H9 (cell line): ENCODE results near the gene MGLL. TPM values are rescaled to one million over a fixed set of nuclear protein-coding genes. Genes with fewer than 3 reads are reported as not detected.

Source experiments
- DNase-seq: peaks from one replicate; pipeline ENCODE4 v3.0.0-alpha.2; 2017
- H2AFZ ChIP-seq: one replicate; pipeline ENCODE4 v1.6.1; 2013; ENCODE audit warnings: mild to moderate bottlenecking, low read length, control low read depth, moderate library complexity
- H2AK5ac ChIP-seq: 2 replicates; pipeline ENCODE4 v1.6.1; 2013; ENCODE audit warnings: low read length, control low read depth, mixed read lengths; ENCODE audit not compliant: insufficient read length
- H2BK120ac ChIP-seq: one replicate; pipeline ENCODE4 v1.6.1; 2013; ENCODE audit warnings: low read depth, mild to moderate bottlenecking, low read length, control low read depth, inconsistent platforms; ENCODE audit not compliant: poor library complexity, severe bottlenecking
- H2BK12ac ChIP-seq: 2 replicates; pipeline ENCODE4 v1.6.1; 2013; ENCODE audit warnings: low read length, control low read depth, mixed read lengths, low read depth; ENCODE audit not compliant: insufficient read length
- H2BK15ac ChIP-seq: 2 replicates; pipeline ENCODE4 v1.6.1; 2013; ENCODE audit warnings: low read depth, low read length, control low read depth
- H2BK20ac ChIP-seq: one replicate; pipeline ENCODE4 v1.6.1; 2013; ENCODE audit warnings: low read depth, mild to moderate bottlenecking, low read length, control low read depth, inconsistent platforms; ENCODE audit not compliant: poor library complexity, severe bottlenecking
- H2BK5ac ChIP-seq: 2 replicates; pipeline ENCODE4 v1.6.1; 2013; ENCODE audit warnings: low read length, control low read depth, mixed read lengths; ENCODE audit not compliant: insufficient read length
- H3K14ac ChIP-seq: 2 replicates; pipeline ENCODE4 v1.6.1; 2013; ENCODE audit warnings: low read length, control low read depth; ENCODE audit not compliant: insufficient read depth
- H3K18ac ChIP-seq: 2 replicates; pipeline ENCODE4 v1.6.1; 2013; ENCODE audit warnings: low read depth, mild to moderate bottlenecking, mixed read lengths, low read length, control low read depth; ENCODE audit not compliant: insufficient read length
- H3K23ac ChIP-seq: 2 replicates; pipeline ENCODE4 v1.6.1; 2013; ENCODE audit warnings: low read length, control low read depth, mixed read lengths, low read depth; ENCODE audit not compliant: insufficient read length
- H3K23me2 ChIP-seq: 2 replicates; pipeline ENCODE4 v1.6.1; 2013; ENCODE audit warnings: low read depth, mild to moderate bottlenecking, mixed read lengths, low read length, control low read depth; ENCODE audit not compliant: insufficient read length, poor library complexity, severe bottlenecking
- H3K27ac ChIP-seq: 2 replicates; pipeline ENCODE4 v1.5.1; 2013; ENCODE audit warnings: low read length, control low read depth, mixed read lengths, low read depth; ENCODE audit not compliant: insufficient read length
- H3K27me3 ChIP-seq: 2 replicates; pipeline ENCODE4 v1.6.1; 2013; ENCODE audit warnings: low read length, control low read depth, inconsistent platforms; ENCODE audit not compliant: insufficient read depth
- H3K4ac ChIP-seq: 2 replicates; pipeline ENCODE4 v1.6.1; 2013; ENCODE audit warnings: low read depth, mild to moderate bottlenecking, control low read depth, inconsistent platforms, low read length, moderate library complexity
- H3K4me1 ChIP-seq: 2 replicates; pipeline ENCODE4 v1.6.1; 2013; ENCODE audit warnings: low read length, control low read depth, inconsistent platforms; ENCODE audit not compliant: insufficient read depth
- H3K4me2 ChIP-seq: 2 replicates; pipeline ENCODE4 v1.6.1; 2013; ENCODE audit warnings: low read length, control low read depth, mixed read lengths; ENCODE audit not compliant: insufficient read length, insufficient read depth
- H3K56ac ChIP-seq: 2 replicates; pipeline ENCODE4 v1.6.1; 2013; ENCODE audit warnings: low read depth, mild to moderate bottlenecking, mixed read lengths, low read length, control low read depth; ENCODE audit not compliant: insufficient read length
- H3K79me1 ChIP-seq: 2 replicates; pipeline ENCODE4 v1.6.1; 2013; ENCODE audit warnings: low read depth, mild to moderate bottlenecking, moderate library complexity, low read length, control low read depth, inconsistent platforms; ENCODE audit not compliant: insufficient read depth, poor library complexity, severe bottlenecking
- H3K79me2 ChIP-seq: 2 replicates; pipeline ENCODE4 v1.6.1; 2013; ENCODE audit warnings: low read length, control low read depth, inconsistent platforms; ENCODE audit not compliant: insufficient read depth
- H3K9ac ChIP-seq: 2 replicates; pipeline ENCODE4 v1.6.1; 2013; ENCODE audit warnings: low read length, control low read depth, mixed read lengths; ENCODE audit not compliant: insufficient read length; ENCODE audit errors: extremely low read depth
- H3K9me3 ChIP-seq: one replicate; pipeline ENCODE4 v1.6.1; 2013; ENCODE audit warnings: low read depth, low read length, inconsistent platforms; ENCODE audit not compliant: control insufficient read depth
- H3T11ph ChIP-seq: one replicate; pipeline ENCODE4 v1.6.1; 2013; ENCODE audit warnings: mild to moderate bottlenecking, low read length, control low read depth, inconsistent platforms
- H4K20me1 ChIP-seq: one replicate; pipeline ENCODE4 v1.6.1; 2013; ENCODE audit not compliant: control insufficient read depth, insufficient read length, insufficient read depth
- H4K5ac ChIP-seq: 2 replicates; pipeline ENCODE4 v1.6.1; 2013; ENCODE audit warnings: low read depth, mild to moderate bottlenecking, mixed read lengths, low read length, control low read depth; ENCODE audit not compliant: insufficient read length
- H4K8ac ChIP-seq: replicated peaks from 2 replicates; pipeline ENCODE4 v1.6.1; 2013; ENCODE audit warnings: low read length, control low read depth, mixed read lengths, low read depth; ENCODE audit not compliant: insufficient read length
- H4K91ac ChIP-seq: 2 replicates; pipeline ENCODE4 v1.6.1; 2013; ENCODE audit warnings: low read depth, mild to moderate bottlenecking, moderate library complexity, mixed read lengths, low read length, control low read depth; ENCODE audit not compliant: insufficient read length
- H3K27ac Mint-ChIP-seq, 3 experiments: 2 replicates in 2 of 3; 3 replicates in 1 of 3; pipeline ENCODE4 v1.8.0; 2020 to 2021; ENCODE audit warnings: mixed read lengths in 3 of 3, mild to moderate bottlenecking in 1 of 3, moderate library complexity in 1 of 3
- H3K27me3 Mint-ChIP-seq: 2 replicates; pipeline ENCODE4 v1.8.0; 2021; ENCODE audit warnings: low read depth, mild to moderate bottlenecking, moderate library complexity, mixed read lengths
- H3K36me3 Mint-ChIP-seq, 3 experiments: 2 replicates in 2 of 3; 3 replicates in 1 of 3; pipeline ENCODE4 v1.8.0; 2020 to 2021; ENCODE audit warnings: low read depth in 3 of 3, mixed read lengths in 3 of 3; ENCODE audit not compliant: insufficient read depth in 1 of 3
- H3K4me1 Mint-ChIP-seq, 2 experiments: 2 replicates each; pipeline ENCODE4 v1.8.0; 2020; ENCODE audit warnings: mixed read lengths in 2 of 2
- H3K4me3 Mint-ChIP-seq, 2 experiments: 2 replicates in 1 of 2; 3 replicates in 1 of 2; pipeline ENCODE4 v1.8.0; 2020 to 2021; ENCODE audit warnings: mild to moderate bottlenecking in 2 of 2, mixed read lengths in 2 of 2, moderate library complexity in 1 of 2
- H3K9me3 Mint-ChIP-seq, 2 experiments: 2 replicates in 1 of 2; 3 replicates in 1 of 2; pipeline ENCODE4 v1.8.0; 2020; ENCODE audit warnings: mild to moderate bottlenecking in 2 of 2, mixed read lengths in 2 of 2, moderate library complexity in 1 of 2
- WGBS: extraction: QIAGEN DNeasy Blood & Tissue Kit; methylation state at CpG from one replicate; pipeline ENCODE4 v1.1.7; 2013; ENCODE audit warnings: missing lambda C conversion rate, low lambda C conversion rate, mixed read lengths; ENCODE audit not compliant: insufficient read length; ENCODE audit errors: extremely low coverage; 5-methylcytosine and 5-hydroxymethylcytosine counted together
- total RNA-seq: library from RNA; stranded (reverse); gene quantifications from 2 replicates; pipeline ENCODE4 v1.2.1, GENCODE V29; 2021
- TF ChIP-seq, protein P1 (sequence below): fragments of 200-600 bp; sonication (generic); conservative IDR thresholded peaks from 3 replicates; pipeline ENCODE4 v1.8.0; 2021; ENCODE audit warnings: antibody characterized with exemption, mild to moderate bottlenecking

MGLL gene
- total RNA-seq, 1 experiment from 2014 or later: 0.11 TPM

DNA sequence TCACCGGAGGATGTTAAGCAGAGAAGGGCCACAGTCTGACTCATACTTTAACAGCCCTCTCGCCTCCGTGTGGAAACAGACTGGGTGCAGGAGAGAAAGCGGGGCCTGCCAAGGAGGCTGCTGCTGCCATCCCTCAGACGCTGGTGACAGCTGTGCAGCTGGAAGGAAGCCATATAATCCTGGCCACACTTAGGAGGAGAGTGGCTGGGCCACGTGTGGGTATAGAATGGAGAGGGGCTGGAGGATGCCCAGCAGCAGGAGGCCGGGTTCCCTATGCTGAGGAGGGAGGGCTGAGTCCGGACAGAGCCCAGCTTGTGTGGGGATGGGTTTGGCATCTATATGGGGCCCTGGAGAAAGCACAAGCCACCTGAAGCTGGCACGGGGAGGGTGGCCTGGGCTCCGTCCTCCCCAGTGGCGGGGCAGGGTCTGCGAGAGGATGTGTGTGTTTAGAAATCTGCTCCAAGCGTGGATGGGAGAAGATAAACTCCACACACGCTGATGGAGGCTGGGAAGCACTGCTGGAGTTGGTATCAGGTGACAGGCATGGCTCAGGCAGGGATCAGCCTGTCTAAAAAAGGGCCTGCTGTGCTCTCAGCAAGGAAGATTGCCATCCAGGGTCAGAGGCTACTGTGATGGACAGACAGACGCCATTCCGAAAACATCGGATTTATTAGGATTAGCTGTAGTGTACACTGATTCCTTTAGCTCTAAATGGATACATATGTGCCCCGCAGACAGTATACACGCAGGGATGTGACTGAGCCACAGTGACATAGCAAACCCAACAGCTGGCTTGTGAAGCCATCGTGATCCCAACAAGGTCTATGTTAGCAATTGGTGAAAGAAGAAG lies 133.7 kb downstream of the MGLL start:
- Histone ChIP-seq H3K56ac (no peak overlapping the region), H3K79me1 (no peaks in the 10 kb centered on the region), H4K5ac (no peak overlapping the region), H3K27ac (no peak overlapping the region), H3K23me2 (no peaks in the 10 kb centered on the region), H3K14ac (no peak overlapping the region), H2BK120ac (no peak overlapping the region), H2BK15ac (no peak overlapping the region), H4K8ac (no peak overlapping the region), H3K79me2 (no peaks in the 10 kb centered on the region), H4K91ac (no peak overlapping the region), H3K4me1 (no peaks in the 10 kb centered on the region; the same call in 1 of the 2 replicates), H3K4ac (no peak overlapping the region), H2BK5ac (no peak overlapping the region), H2BK12ac (no peak overlapping the region), H2AK5ac (no peak overlapping the region), H3K18ac (no peak overlapping the region), H3K27me3 (no peaks in the 10 kb centered on the region; the same call in 1 of the 2 replicates), H3K23ac (no peak overlapping the region), H3K4me2 (no peak overlapping the region), H3T11ph (no peak overlapping the region), H3K9ac (no peak overlapping the region), H2BK20ac (no peak overlapping the region), H4K20me1 (no peaks in the 10 kb centered on the region), H2AFZ (no peak overlapping the region), H3K9me3 (no peaks in the 10 kb centered on the region)
- peak overlapping the region in 1 of 2 experiments; percentile 42; a peak in 1 of 5 replicates for H3K4me3 Mint-ChIP-seq
- H3K9me3 Mint-ChIP-seq: no peaks in the 10 kb centered on the region
- no peaks in the 10 kb centered on the region for H3K36me3 Mint-ChIP-seq
- H3K27ac Mint-ChIP-seq: peak overlapping the region in 1 of 3 experiments; percentile 12; a peak in 2 of 7 replicates
- H3K4me1 Mint-ChIP-seq: peaks cover 10 to 11% of the 10 kb centered on the region in 2 experiments
- WGBS: no CpG with 5 or more reads among the region's 20 CpGs
- peak; percentile 22 for DNase-seq
- no peaks in the 10 kb centered on the region; the same call in 1 of the 2 replicates for H3K27me3 Mint-ChIP-seq
- TF ChIP-seq, protein P1, sequence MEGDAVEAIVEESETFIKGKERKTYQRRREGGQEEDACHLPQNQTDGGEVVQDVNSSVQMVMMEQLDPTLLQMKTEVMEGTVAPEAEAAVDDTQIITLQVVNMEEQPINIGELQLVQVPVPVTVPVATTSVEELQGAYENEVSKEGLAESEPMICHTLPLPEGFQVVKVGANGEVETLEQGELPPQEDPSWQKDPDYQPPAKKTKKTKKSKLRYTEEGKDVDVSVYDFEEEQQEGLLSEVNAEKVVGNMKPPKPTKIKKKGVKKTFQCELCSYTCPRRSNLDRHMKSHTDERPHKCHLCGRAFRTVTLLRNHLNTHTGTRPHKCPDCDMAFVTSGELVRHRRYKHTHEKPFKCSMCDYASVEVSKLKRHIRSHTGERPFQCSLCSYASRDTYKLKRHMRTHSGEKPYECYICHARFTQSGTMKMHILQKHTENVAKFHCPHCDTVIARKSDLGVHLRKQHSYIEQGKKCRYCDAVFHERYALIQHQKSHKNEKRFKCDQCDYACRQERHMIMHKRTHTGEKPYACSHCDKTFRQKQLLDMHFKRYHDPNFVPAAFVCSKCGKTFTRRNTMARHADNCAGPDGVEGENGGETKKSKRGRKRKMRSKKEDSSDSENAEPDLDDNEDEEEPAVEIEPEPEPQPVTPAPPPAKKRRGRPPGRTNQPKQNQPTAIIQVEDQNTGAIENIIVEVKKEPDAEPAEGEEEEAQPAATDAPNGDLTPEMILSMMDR: no peak
